ENCODE results near the gene NANOS2. TPM values are rescaled to one million over a fixed set of nuclear protein-coding genes. Genes with fewer than 3 reads are reported as not detected.

Gene NANOS2
- total RNA-seq, 1 experiment from 2014 or later = not detected

DNA sequence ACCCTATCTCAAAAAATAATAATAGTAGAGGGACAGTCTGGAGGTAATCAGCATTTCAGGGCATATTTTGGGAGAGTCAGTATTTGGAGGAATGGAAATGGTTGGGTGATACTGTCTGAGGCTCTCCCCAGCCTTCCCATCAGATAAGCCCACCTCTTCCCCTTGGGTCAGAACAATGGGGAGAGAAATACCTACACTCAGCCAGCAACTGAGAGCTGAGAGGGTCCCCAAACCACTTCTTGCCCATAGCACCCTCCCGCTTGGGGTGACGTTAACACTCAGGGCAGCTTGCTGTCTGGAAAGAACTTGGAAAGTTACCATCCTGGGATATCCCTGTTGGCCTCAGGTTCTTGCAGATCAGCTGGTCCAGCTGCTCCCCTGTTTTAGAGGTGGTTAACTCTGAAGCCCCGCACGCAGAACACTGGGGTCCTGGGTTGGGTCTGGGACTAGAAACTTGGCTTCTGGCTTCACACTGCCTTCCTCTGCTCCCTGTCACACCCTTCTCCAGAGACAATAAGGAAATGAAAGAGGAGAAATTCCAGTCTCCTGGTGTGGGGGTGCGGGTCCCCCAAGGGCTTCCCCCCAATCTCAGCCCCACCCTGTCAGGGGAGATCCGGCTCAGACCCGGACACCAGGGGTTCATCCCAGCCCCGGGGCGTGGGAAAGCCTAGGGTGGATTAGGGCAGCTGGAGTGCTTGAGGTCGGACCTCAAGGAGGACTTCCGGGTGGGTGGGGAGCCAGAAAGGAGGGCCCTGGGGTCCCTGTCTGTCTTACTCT lies 48.0 kb downstream of the NANOS2 start:
- POLR2A ChIA-PET = interaction anchor here (0.9 kb wide), 1 partner anchor 16 kb away, joined by 3 read pairs; no protein-coding TSS in a partner anchor
- Histone ChIP-seq H3K4me1 (no peaks in the 10 kb centered on the region), H3K27me3 (replicated peaks; ENCODE audit: control insufficient read depth, insufficient read depth, low read length) (no peaks in the 10 kb centered on the region), H3K36me3 (ENCODE audit: control insufficient read depth, insufficient read depth, low read length) (no peaks in the 10 kb centered on the region; the same call in 1 of the 2 replicates), H3K4me3 (ENCODE audit: low read depth, low read length) (no peak overlapping the region; the same call in 1 of the 2 replicates), H3K9me3 (no peaks in the 10 kb centered on the region)
- intact Hi-C loops (cut with micrococcal nuclease; ENCODE audit: unreplicated experiment) = no loop called here
- peak overlapping the region; percentile 15 for H3K27ac Mint-ChIP-seq (ENCODE audit: unreplicated experiment)
- H3K27me3 Mint-ChIP-seq (ENCODE audit: insufficient read depth, unreplicated experiment) = no peaks in the 10 kb centered on the region
- H3K9me3 Mint-ChIP-seq (ENCODE audit: unreplicated experiment) = no peaks in the 10 kb centered on the region
- CTCF ChIA-PET = no interaction called here
- H3K36me3 Mint-ChIP-seq (ENCODE audit: insufficient read depth, unreplicated experiment) = peaks cover 38% of the 10 kb centered on the region
- TF ChIP-seq, protein P1, sequence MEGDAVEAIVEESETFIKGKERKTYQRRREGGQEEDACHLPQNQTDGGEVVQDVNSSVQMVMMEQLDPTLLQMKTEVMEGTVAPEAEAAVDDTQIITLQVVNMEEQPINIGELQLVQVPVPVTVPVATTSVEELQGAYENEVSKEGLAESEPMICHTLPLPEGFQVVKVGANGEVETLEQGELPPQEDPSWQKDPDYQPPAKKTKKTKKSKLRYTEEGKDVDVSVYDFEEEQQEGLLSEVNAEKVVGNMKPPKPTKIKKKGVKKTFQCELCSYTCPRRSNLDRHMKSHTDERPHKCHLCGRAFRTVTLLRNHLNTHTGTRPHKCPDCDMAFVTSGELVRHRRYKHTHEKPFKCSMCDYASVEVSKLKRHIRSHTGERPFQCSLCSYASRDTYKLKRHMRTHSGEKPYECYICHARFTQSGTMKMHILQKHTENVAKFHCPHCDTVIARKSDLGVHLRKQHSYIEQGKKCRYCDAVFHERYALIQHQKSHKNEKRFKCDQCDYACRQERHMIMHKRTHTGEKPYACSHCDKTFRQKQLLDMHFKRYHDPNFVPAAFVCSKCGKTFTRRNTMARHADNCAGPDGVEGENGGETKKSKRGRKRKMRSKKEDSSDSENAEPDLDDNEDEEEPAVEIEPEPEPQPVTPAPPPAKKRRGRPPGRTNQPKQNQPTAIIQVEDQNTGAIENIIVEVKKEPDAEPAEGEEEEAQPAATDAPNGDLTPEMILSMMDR (IDR thresholded peaks at IDR 0.05; ENCODE audit: insufficient read depth in 1 of 2, low read depth in 1 of 2, low read length in 1 of 2, severe bottlenecking in 1 of 2, unreplicated experiment in 1 of 2) = no peak
- H3K4me3 Mint-ChIP-seq (ENCODE audit: unreplicated experiment) = peak overlapping the region; percentile 98
- no TSS peak for BruUV-seq (replicated peaks)
- DNase-seq = no peak
- H3K4me1 Mint-ChIP-seq (ENCODE audit: low read depth, unreplicated experiment) = peaks cover 14% of the 10 kb centered on the region

DNA sequence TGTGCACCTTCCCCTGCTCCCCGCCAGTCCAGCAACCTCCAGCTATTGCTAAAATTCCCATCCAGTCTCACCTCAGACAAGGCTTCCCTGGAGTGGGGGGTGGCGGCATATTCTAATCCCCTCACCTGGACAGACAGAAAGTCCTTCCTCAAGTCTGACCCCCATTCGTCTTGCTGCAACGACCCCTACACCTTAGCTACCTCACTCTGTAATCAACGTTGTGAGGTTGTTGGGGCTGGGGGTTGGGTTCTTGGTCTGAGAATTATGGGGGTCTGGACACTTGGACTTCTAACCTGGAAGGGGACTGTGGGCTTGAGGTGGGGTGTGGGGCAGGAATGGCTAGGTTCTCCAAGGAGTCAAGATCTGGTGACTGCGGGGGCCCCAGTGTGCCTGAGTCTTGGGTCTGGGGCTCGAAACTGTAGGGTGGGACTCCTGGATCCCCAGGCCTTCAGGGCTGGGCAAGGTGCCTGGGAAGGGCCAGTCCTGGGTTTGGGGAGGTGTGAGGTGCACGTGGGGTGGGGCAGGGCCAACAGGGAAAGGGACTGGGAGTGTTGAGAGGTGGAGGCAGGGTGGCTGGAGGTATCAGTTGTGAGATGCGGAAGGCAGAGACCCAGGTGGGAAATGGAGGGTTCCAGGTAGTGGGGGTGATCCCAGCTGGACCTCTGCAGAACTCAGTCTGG lies 49.2 kb downstream of the NANOS2 start:
- H3K4me3 ChIP-seq (ENCODE audit: low read depth, low read length) = peak overlapping the region; percentile 60
- peaks cover 14% of the 10 kb centered on the region for H3K4me1 Mint-ChIP-seq (ENCODE audit: low read depth, unreplicated experiment)
- H3K36me3 ChIP-seq (ENCODE audit: control insufficient read depth, insufficient read depth, low read length) = no peaks in the 10 kb centered on the region
- no peaks in the 10 kb centered on the region for H3K27me3 Mint-ChIP-seq (ENCODE audit: insufficient read depth, unreplicated experiment)
- peaks cover 45% of the 10 kb centered on the region for H3K36me3 Mint-ChIP-seq (ENCODE audit: insufficient read depth, unreplicated experiment)
- TF ChIP-seq, protein P1 (IDR thresholded peaks at IDR 0.05; ENCODE audit: insufficient read depth in 1 of 2, low read depth in 1 of 2, low read length in 1 of 2, severe bottlenecking in 1 of 2, unreplicated experiment in 1 of 2) = no peak
- intact Hi-C loops (cut with micrococcal nuclease; ENCODE audit: unreplicated experiment) = no loop called here
- BruUV-seq (replicated peaks) = no TSS peak
- CTCF ChIA-PET = interaction anchor here (1.5 to 3.6 kb wide), 4 partner anchors 16 to 144 kb away, joined by 5 to 86 read pairs (median 22); partner anchors contain the start of gene IRF2BP1
- POLR2A ChIA-PET = interaction anchor here (0.5 to 2.9 kb wide), 3 partner anchors 14 to 22 kb away, joined by 6 to 84 read pairs (median 12); no protein-coding TSS in a partner anchor
- H3K4me1 ChIP-seq = no peaks in the 10 kb centered on the region
- peak overlapping the region; percentile 98 for H3K4me3 Mint-ChIP-seq (ENCODE audit: unreplicated experiment)
- H3K27me3 ChIP-seq (replicated peaks; ENCODE audit: control insufficient read depth, insufficient read depth, low read length) = no peaks in the 10 kb centered on the region
- H3K9me3 ChIP-seq = no peaks in the 10 kb centered on the region
- H3K27ac Mint-ChIP-seq (ENCODE audit: unreplicated experiment) = peak overlapping the region; percentile 37
- H3K9me3 Mint-ChIP-seq (ENCODE audit: unreplicated experiment) = no peaks in the 10 kb centered on the region
- no peak for DNase-seq

DNA sequence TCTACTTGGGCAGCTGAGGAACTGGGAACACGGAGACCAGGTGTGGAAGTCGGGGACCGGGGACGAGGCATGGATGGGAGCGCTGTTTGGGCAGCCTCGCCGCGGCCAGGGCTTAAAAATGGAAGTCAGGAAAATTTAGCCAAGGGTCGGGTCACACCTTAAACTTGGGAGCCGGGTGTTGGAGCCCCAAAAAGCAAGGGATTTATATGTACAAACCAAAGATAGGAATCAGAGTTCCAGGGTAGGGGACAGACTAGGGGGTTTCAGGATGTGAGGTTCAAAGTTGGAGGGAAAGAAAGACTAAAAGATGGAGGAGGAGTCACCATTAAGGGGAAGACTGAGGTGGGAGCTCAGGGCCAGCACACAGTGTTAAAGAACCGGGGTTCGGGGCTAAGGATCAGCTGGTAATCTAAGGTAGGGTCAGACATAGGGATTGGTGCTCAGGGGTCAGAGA lies 49.9 kb downstream of the NANOS2 start:
- TF ChIP-seq, protein P1 (IDR thresholded peaks at IDR 0.05; ENCODE audit: insufficient read depth in 1 of 2, low read depth in 1 of 2, low read length in 1 of 2, severe bottlenecking in 1 of 2, unreplicated experiment in 1 of 2) = no peak
- no peaks in the 10 kb centered on the region for H3K36me3 ChIP-seq (ENCODE audit: control insufficient read depth, insufficient read depth, low read length)
- Mint-ChIP-seq H3K27me3 (ENCODE audit: insufficient read depth, unreplicated experiment) (no peaks in the 10 kb centered on the region), H3K4me3 (ENCODE audit: unreplicated experiment) (peak overlapping the region; percentile 98), H3K4me1 (ENCODE audit: low read depth, unreplicated experiment) (peaks cover 14% of the 10 kb centered on the region), H3K36me3 (ENCODE audit: insufficient read depth, unreplicated experiment) (peaks cover 53% of the 10 kb centered on the region), H3K9me3 (ENCODE audit: unreplicated experiment) (no peaks in the 10 kb centered on the region), H3K27ac (ENCODE audit: unreplicated experiment) (peak overlapping the region; percentile 95)
- no peaks in the 10 kb centered on the region for H3K9me3 ChIP-seq
- H3K4me1 ChIP-seq = no peaks in the 10 kb centered on the region
- ChIA-PET CTCF (interaction anchor here (0.6 to 3.6 kb wide), 11 partner anchors 8 to 224 kb away, joined by 3 to 86 read pairs (median 5); partner anchors contain the start of genes IRF2BP1 and SIX5), POLR2A (interaction anchor here (0.5 to 2.9 kb wide), 5 partner anchors 15 to 38 kb away, joined by 6 to 84 read pairs (median 19); partner anchors contain the start of genes IRF2BP1 and MYPOP)
- no peak for DNase-seq
- BruUV-seq (replicated peaks) = no TSS peak
- H3K4me3 ChIP-seq (ENCODE audit: low read depth, low read length) = peak overlapping the region; percentile 60
- no peaks in the 10 kb centered on the region for H3K27me3 ChIP-seq (replicated peaks; ENCODE audit: control insufficient read depth, insufficient read depth, low read length)
- intact Hi-C loops (cut with micrococcal nuclease; ENCODE audit: unreplicated experiment) = no loop called here
